WTC11 (cell line): Measurements from ENCODE around the gene TREML2. TPM values are rescaled to one million over a fixed set of nuclear protein-coding genes. Genes with fewer than 3 reads are reported as not detected.

Experiments
- ATAC-seq: fragments of 200-7000 bp; cut with Tn5 transposase; 2 replicates; pipeline ENCODE4 v1.10.0; 2021; ENCODE audit warnings: mild to moderate bottlenecking, moderate library complexity
- CTCF ChIA-PET: fragments of 300-600 bp; sonication (Branson Sonifier 250); formaldehyde crosslinking; loops from one replicate; lab custom pipeline; 2021; ENCODE audit warnings: antibody characterized with exemption; lab: Charles Lee
- POLR2A ChIA-PET: fragments of 350-600 bp; sonication (Branson Sonifier 250); formaldehyde crosslinking; loops from one replicate; lab custom pipeline; 2021; ENCODE audit warnings: antibody characterized with exemption; lab: Charles Lee
- DNase-seq: peaks from one replicate; pipeline ENCODE4 v3.0.0; 2021; ENCODE audit warnings: low spot score
- H3K27ac Mint-ChIP-seq: 2 replicates; pipeline ENCODE4 v1.8.0; 2021; ENCODE audit warnings: mixed read lengths
- H3K27me3 Mint-ChIP-seq: 2 replicates; pipeline ENCODE4 v1.8.0; 2021; ENCODE audit warnings: low read depth, mild to moderate bottlenecking, moderate library complexity, mixed read lengths
- H3K36me3 Mint-ChIP-seq: 2 replicates; pipeline ENCODE4 v1.8.0; 2021; ENCODE audit warnings: mixed read lengths
- H3K4me1 Mint-ChIP-seq: 2 replicates; pipeline ENCODE4 v1.8.0; 2022; ENCODE audit warnings: mixed read lengths
- H3K4me3 Mint-ChIP-seq: 2 replicates; pipeline ENCODE4 v1.8.0; 2021; ENCODE audit warnings: mild to moderate bottlenecking, moderate library complexity, mixed read lengths
- H3K9me3 Mint-ChIP-seq: 2 replicates; pipeline ENCODE4 v1.8.0; 2021; ENCODE audit warnings: mixed read lengths
- CBFB ChIP-seq: sonication (generic); formaldehyde crosslinking; IDR thresholded peaks from 2 replicates; pipeline ENCODE4 v1.8.1; 2022; ENCODE audit warnings: mild to moderate bottlenecking, low read depth, missing genetic modification reagents
- ESRRA ChIP-seq: sonication (generic); formaldehyde crosslinking; IDR thresholded peaks from 2 replicates; pipeline ENCODE4 v1.8.1; 2022; ENCODE audit warnings: mild to moderate bottlenecking, missing genetic modification reagents, borderline replicate concordance
- GABPB1 ChIP-seq: sonication (generic); formaldehyde crosslinking; IDR thresholded peaks from 2 replicates; pipeline ENCODE4 v1.8.1; 2023; ENCODE audit warnings: mild to moderate bottlenecking, missing genetic modification reagents
- GRHL2 ChIP-seq: fragments of 250-450 bp; sonication (Bioruptor Pico); IDR thresholded peaks from 2 replicates; pipeline ENCODE4 v1.8.0; 2022; ENCODE audit warnings: mild to moderate bottlenecking, moderate library complexity; ENCODE audit not compliant: insufficient replicate concordance, severe bottlenecking
- MXD4 ChIP-seq: fragments of 250-450 bp; sonication (Bioruptor Pico); IDR thresholded peaks from 2 replicates; pipeline ENCODE4 v1.8.0; 2021; ENCODE audit warnings: mild to moderate bottlenecking, moderate library complexity, borderline replicate concordance
- NR2C2 ChIP-seq: sonication (generic); formaldehyde crosslinking; IDR thresholded peaks from 2 replicates; pipeline ENCODE4 v1.8.0; 2022; ENCODE audit warnings: mild to moderate bottlenecking, missing genetic modification reagents
- SMAD4 ChIP-seq: sonication (generic); formaldehyde crosslinking; IDR thresholded peaks from 2 replicates; pipeline ENCODE4 v1.8.0; 2022; ENCODE audit warnings: mild to moderate bottlenecking, missing genetic modification reagents
- ZNF219 ChIP-seq: sonication (generic); formaldehyde crosslinking; IDR thresholded peaks from 2 replicates; pipeline ENCODE4 v1.8.0; 2023; ENCODE audit warnings: missing genetic modification reagents, mild to moderate bottlenecking, borderline replicate concordance
- ZNF317 ChIP-seq: sonication (generic); formaldehyde crosslinking; IDR thresholded peaks from 2 replicates; pipeline ENCODE4 v1.8.1; 2023; ENCODE audit warnings: low read depth, mild to moderate bottlenecking, moderate library complexity, missing genetic modification reagents, borderline replicate concordance
- total RNA-seq: library from RNA; stranded (reverse); gene quantifications from 3 replicates; pipeline ENCODE4 v1.2.3, GENCODE V29; 2021
- TF ChIP-seq, protein P1 (sequence below): sonication (generic); formaldehyde crosslinking; IDR thresholded peaks from 2 replicates; pipeline ENCODE4 v1.8.1; 2022; ENCODE audit warnings: mild to moderate bottlenecking, missing genetic modification reagents, moderate library complexity, borderline replicate concordance
- TF ChIP-seq, protein P2 (sequence below): sonication (generic); formaldehyde crosslinking; IDR thresholded peaks from 2 replicates; pipeline ENCODE4 v1.8.1; 2023; ENCODE audit warnings: mild to moderate bottlenecking, moderate library complexity, missing genetic modification reagents
- TF ChIP-seq, protein P3 (sequence below): sonication (generic); formaldehyde crosslinking; IDR thresholded peaks from 2 replicates; pipeline ENCODE4 v1.8.1; 2022; ENCODE audit warnings: low read depth, missing genetic modification reagents, borderline replicate concordance
- TF ChIP-seq, protein P4 (sequence below): sonication (generic); formaldehyde crosslinking; conservative IDR thresholded peaks from 2 replicates; pipeline ENCODE4 v1.8.1; 2022; ENCODE audit warnings: mild to moderate bottlenecking, missing genetic modification reagents
- TF ChIP-seq, protein P5 (sequence below): fragments of 250-450 bp; sonication (Bioruptor Pico); IDR thresholded peaks from 2 replicates; pipeline ENCODE4 v1.9.0; 2021; ENCODE audit warnings: moderate library complexity, mild to moderate bottlenecking, inconsistent platforms, borderline replicate concordance
- TF ChIP-seq, protein P6 (sequence below): sonication (generic); formaldehyde crosslinking; IDR thresholded peaks from 2 replicates; pipeline ENCODE4 v1.8.1; 2022; ENCODE audit warnings: low read depth, mild to moderate bottlenecking, moderate library complexity, missing genetic modification reagents, borderline replicate concordance
- TF ChIP-seq, protein P7 (sequence below): sonication (generic); formaldehyde crosslinking; IDR thresholded peaks from 2 replicates; pipeline ENCODE4 v1.8.0; 2022; ENCODE audit warnings: missing genetic modification reagents
- TF ChIP-seq, protein P8 (sequence below): fragments of 250-450 bp; sonication (Bioruptor Pico); IDR thresholded peaks from 2 replicates; pipeline ENCODE4 v1.9.0; 2021; ENCODE audit warnings: mild to moderate bottlenecking, borderline replicate concordance
- TF ChIP-seq, protein P9 (sequence below): sonication (generic); formaldehyde crosslinking; IDR thresholded peaks from 2 replicates; pipeline ENCODE4 v1.8.1; 2023; ENCODE audit warnings: mild to moderate bottlenecking, missing genetic modification reagents, moderate library complexity

TREML2 gene
- total RNA-seq, 1 experiment from 2014 or later, result 0.15 TPM

DNA sequence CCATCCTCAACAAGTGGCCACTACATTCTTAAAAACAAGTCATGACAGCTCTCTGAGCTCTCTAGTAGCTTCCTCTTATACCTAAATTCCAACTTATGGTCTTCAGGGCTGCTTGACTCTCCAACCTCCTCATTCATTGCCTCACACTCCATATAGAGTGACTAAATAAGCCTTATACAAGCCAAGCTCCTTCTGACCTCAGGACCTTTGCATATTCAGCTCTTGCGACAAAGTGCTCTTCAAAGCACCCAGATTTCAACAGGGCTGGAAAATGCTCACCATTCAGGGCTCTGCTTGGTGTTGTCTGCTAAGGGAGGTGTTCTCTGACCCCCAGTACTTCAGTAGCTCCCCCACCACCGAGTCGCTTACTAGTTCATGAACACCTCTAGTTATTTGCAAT, 3.7 kb downstream of the TREML2 start (continued):
- TF ChIP-seq, protein P1, sequence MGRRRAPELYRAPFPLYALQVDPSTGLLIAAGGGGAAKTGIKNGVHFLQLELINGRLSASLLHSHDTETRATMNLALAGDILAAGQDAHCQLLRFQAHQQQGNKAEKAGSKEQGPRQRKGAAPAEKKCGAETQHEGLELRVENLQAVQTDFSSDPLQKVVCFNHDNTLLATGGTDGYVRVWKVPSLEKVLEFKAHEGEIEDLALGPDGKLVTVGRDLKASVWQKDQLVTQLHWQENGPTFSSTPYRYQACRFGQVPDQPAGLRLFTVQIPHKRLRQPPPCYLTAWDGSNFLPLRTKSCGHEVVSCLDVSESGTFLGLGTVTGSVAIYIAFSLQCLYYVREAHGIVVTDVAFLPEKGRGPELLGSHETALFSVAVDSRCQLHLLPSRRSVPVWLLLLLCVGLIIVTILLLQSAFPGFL (CRISPR knock-in tag), result no peak
- TF ChIP-seq GRHL2, result no peak
- TF ChIP-seq, protein P2, sequence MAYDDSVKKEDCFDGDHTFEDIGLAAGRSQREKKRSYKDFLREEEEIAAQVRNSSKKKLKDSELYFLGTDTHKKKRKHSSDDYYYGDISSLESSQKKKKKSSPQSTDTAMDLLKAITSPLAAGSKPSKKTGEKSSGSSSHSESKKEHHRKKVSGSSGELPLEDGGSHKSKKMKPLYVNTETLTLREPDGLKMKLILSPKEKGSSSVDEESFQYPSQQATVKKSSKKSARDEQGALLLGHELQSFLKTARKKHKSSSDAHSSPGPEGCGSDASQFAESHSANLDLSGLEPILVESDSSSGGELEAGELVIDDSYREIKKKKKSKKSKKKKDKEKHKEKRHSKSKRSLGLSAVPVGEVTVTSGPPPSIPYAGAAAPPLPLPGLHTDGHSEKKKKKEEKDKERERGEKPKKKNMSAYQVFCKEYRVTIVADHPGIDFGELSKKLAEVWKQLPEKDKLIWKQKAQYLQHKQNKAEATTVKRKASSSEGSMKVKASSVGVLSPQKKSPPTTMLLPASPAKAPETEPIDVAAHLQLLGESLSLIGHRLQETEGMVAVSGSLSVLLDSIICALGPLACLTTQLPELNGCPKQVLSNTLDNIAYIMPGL (CRISPR knock-in tag), result no peak
- no peak for TF ChIP-seq NR2C2 (CRISPR knock-in tag)
- TF ChIP-seq, protein P3, sequence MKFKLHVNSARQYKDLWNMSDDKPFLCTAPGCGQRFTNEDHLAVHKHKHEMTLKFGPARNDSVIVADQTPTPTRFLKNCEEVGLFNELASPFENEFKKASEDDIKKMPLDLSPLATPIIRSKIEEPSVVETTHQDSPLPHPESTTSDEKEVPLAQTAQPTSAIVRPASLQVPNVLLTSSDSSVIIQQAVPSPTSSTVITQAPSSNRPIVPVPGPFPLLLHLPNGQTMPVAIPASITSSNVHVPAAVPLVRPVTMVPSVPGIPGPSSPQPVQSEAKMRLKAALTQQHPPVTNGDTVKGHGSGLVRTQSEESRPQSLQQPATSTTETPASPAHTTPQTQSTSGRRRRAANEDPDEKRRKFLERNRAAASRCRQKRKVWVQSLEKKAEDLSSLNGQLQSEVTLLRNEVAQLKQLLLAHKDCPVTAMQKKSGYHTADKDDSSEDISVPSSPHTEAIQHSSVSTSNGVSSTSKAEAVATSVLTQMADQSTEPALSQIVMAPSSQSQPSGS (CRISPR knock-in tag), result no peak

DNA sequence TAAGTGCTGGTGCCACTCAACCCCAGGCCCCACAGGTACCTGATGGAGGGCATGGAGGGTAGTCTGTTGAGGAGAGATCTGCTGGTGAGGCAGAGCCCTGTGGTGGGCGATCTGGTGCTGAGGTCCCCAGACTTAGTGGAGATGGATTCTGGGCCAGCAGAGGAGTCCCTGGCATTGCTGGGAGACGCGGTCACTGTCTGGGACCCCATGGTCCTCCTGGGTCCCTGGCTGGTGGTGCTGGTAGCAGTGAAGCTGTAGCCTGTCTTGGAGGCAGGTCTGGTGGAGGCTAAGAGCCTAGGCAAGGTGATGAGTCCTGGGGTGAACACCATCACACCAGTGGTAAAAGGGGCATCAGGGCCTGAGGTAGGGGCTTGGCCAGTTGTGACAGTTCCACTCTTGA, 6.6 kb downstream of the TREML2 start:
- H3K27me3 Mint-ChIP-seq, result peaks cover 7% of the 10 kb centered on the region
- H3K9me3 Mint-ChIP-seq, result peaks cover 10% of the 10 kb centered on the region
- peaks cover 7% of the 10 kb centered on the region for H3K4me1 Mint-ChIP-seq
- DNase-seq (no peak), ATAC-seq (no peak)
- POLR2A ChIA-PET, result no interaction called here
- H3K36me3 Mint-ChIP-seq, result peaks cover 12% of the 10 kb centered on the region
- no peak overlapping the region for H3K27ac Mint-ChIP-seq
- TF ChIP-seq, protein P4, sequence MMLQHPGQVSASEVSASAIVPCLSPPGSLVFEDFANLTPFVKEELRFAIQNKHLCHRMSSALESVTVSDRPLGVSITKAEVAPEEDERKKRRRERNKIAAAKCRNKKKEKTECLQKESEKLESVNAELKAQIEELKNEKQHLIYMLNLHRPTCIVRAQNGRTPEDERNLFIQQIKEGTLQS (CRISPR knock-in tag), result no peak
- no peak for TF ChIP-seq ZNF219 (CRISPR knock-in tag)
- TF ChIP-seq, protein P5, sequence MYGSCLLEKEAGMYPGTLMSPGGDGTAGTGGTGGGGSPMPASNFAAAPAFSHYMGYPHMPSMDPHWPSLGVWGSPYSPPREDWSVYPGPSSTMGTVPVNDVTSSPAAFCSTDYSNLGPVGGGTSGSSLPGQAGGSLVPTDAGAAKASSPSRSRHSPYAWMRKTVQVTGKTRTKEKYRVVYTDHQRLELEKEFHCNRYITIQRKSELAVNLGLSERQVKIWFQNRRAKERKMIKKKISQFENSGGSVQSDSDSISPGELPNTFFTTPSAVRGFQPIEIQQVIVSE (CRISPR knock-in tag), result no peak
- no peak for TF ChIP-seq ZNF317 (CRISPR knock-in tag)
- no peak for TF ChIP-seq ESRRA
- TF ChIP-seq, protein P6, sequence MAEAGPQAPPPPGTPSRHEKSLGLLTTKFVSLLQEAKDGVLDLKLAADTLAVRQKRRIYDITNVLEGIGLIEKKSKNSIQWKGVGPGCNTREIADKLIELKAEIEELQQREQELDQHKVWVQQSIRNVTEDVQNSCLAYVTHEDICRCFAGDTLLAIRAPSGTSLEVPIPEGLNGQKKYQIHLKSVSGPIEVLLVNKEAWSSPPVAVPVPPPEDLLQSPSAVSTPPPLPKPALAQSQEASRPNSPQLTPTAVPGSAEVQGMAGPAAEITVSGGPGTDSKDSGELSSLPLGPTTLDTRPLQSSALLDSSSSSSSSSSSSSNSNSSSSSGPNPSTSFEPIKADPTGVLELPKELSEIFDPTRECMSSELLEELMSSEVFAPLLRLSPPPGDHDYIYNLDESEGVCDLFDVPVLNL (CRISPR knock-in tag), result no peak
- no peak for TF ChIP-seq SMAD4
- TF ChIP-seq, protein P7, sequence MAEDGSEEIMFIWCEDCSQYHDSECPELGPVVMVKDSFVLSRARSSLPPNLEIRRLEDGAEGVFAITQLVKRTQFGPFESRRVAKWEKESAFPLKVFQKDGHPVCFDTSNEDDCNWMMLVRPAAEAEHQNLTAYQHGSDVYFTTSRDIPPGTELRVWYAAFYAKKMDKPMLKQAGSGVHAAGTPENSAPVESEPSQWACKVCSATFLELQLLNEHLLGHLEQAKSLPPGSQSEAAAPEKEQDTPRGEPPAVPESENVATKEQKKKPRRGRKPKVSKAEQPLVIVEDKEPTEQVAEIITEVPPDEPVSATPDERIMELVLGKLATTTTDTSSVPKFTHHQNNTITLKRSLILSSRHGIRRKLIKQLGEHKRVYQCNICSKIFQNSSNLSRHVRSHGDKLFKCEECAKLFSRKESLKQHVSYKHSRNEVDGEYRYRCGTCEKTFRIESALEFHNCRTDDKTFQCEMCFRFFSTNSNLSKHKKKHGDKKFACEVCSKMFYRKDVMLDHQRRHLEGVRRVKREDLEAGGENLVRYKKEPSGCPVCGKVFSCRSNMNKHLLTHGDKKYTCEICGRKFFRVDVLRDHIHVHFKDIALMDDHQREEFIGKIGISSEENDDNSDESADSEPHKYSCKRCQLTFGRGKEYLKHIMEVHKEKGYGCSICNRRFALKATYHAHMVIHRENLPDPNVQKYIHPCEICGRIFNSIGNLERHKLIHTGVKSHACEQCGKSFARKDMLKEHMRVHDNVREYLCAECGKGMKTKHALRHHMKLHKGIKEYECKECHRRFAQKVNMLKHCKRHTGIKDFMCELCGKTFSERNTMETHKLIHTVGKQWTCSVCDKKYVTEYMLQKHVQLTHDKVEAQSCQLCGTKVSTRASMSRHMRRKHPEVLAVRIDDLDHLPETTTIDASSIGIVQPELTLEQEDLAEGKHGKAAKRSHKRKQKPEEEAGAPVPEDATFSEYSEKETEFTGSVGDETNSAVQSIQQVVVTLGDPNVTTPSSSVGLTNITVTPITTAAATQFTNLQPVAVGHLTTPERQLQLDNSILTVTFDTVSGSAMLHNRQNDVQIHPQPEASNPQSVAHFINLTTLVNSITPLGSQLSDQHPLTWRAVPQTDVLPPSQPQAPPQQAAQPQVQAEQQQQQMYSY (CRISPR knock-in tag), result no peak
- no peak for TF ChIP-seq CBFB (CRISPR knock-in tag)
- TF ChIP-seq, protein P8, sequence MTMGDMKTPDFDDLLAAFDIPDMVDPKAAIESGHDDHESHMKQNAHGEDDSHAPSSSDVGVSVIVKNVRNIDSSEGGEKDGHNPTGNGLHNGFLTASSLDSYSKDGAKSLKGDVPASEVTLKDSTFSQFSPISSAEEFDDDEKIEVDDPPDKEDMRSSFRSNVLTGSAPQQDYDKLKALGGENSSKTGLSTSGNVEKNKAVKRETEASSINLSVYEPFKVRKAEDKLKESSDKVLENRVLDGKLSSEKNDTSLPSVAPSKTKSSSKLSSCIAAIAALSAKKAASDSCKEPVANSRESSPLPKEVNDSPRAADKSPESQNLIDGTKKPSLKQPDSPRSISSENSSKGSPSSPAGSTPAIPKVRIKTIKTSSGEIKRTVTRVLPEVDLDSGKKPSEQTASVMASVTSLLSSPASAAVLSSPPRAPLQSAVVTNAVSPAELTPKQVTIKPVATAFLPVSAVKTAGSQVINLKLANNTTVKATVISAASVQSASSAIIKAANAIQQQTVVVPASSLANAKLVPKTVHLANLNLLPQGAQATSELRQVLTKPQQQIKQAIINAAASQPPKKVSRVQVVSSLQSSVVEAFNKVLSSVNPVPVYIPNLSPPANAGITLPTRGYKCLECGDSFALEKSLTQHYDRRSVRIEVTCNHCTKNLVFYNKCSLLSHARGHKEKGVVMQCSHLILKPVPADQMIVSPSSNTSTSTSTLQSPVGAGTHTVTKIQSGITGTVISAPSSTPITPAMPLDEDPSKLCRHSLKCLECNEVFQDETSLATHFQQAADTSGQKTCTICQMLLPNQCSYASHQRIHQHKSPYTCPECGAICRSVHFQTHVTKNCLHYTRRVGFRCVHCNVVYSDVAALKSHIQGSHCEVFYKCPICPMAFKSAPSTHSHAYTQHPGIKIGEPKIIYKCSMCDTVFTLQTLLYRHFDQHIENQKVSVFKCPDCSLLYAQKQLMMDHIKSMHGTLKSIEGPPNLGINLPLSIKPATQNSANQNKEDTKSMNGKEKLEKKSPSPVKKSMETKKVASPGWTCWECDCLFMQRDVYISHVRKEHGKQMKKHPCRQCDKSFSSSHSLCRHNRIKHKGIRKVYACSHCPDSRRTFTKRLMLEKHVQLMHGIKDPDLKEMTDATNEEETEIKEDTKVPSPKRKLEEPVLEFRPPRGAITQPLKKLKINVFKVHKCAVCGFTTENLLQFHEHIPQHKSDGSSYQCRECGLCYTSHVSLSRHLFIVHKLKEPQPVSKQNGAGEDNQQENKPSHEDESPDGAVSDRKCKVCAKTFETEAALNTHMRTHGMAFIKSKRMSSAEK, result no peak
- TF ChIP-seq GRHL2, result no peak
- TF ChIP-seq GABPB1 (CRISPR knock-in tag), result no peak
- TF ChIP-seq, protein P9, sequence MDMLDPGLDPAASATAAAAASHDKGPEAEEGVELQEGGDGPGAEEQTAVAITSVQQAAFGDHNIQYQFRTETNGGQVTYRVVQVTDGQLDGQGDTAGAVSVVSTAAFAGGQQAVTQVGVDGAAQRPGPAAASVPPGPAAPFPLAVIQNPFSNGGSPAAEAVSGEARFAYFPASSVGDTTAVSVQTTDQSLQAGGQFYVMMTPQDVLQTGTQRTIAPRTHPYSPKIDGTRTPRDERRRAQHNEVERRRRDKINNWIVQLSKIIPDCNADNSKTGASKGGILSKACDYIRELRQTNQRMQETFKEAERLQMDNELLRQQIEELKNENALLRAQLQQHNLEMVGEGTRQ (CRISPR knock-in tag), result no peak
- no peak for TF ChIP-seq MXD4 (CRISPR knock-in tag)
- TF ChIP-seq, all 79 proteins: peak for 0
- H3K4me3 Mint-ChIP-seq, result no peak overlapping the region
- CTCF ChIA-PET, result interaction anchor here (1.5 kb wide), 1 partner anchor 12 kb away, joined by 7 read pairs; no protein-coding TSS in a partner anchor
